K562 (cell line): Measurements from ENCODE around the gene ARID4B. TPM values are rescaled to one million over a fixed set of nuclear protein-coding genes. Genes with fewer than 3 reads are reported as not detected.
A peak's percentile ranks its signal among the peaks of the same experiment; 100 is the strongest.

Source experiments
- EP400 ChIP-seq: fragments of 450-650 bp; IDR thresholded peaks from 2 replicates; pipeline ENCODE4 v1.6.1; 2017; ENCODE audit warnings: antibody characterized with exemption, mild to moderate bottlenecking, moderate library complexity
- HMGN3 ChIP-seq: IDR thresholded peaks from 2 replicates; pipeline ENCODE4 v1.6.1; 2011; ENCODE audit warnings: borderline replicate concordance, low read depth, mild to moderate bottlenecking, mixed read lengths, low read length; ENCODE audit not compliant: insufficient read length; ENCODE audit errors: extremely low read depth
- KHSRP ChIP-seq: fragments of 450-650 bp; IDR thresholded peaks from 2 replicates; pipeline ENCODE4 v1.6.1; 2017
- MYNN ChIP-seq, 2 experiments: sonication (generic); formaldehyde crosslinking in 1 of 2; IDR thresholded peaks; 2 replicates each; pipeline versions ENCODE4 v1.5.0 to v1.6.1; 2016 to 2020; ENCODE audit warnings: antibody characterized with exemption in 1 of 2, missing genetic modification reagents in 1 of 2
- NR3C1 ChIP-seq: sonication (generic); formaldehyde crosslinking; IDR thresholded peaks from 2 replicates; pipeline ENCODE4 v1.8.1; 2022; ENCODE audit warnings: missing genetic modification reagents
- SIX5 ChIP-seq, 2 experiments: IDR thresholded peaks; 2 replicates each; pipeline ENCODE4 v1.6.1; 2011; ENCODE audit warnings: low read length in 2 of 2, borderline replicate concordance in 1 of 2, low read depth in 1 of 2, mild to moderate bottlenecking in 1 of 2, moderate library complexity in 1 of 2; ENCODE audit not compliant: insufficient read depth in 1 of 2
- SREBF1 ChIP-seq: fragments of 150-350 bp; IDR thresholded peaks from 2 replicates; pipeline ENCODE4 v1.6.1; 2014; ENCODE audit warnings: antibody characterized with exemption, low read depth, low read length, borderline replicate concordance
- TSC22D4 ChIP-seq: fragments of 450-650 bp; IDR thresholded peaks from 2 replicates; pipeline ENCODE4 v1.6.1; 2016; ENCODE audit warnings: missing genetic modification characterization, missing biosample characterization, control low read depth
- ZBTB17 ChIP-seq: fragments of 450-650 bp; formaldehyde crosslinking; IDR thresholded peaks from 2 replicates; pipeline ENCODE4 v1.4.0; 2020; ENCODE audit warnings: mild to moderate bottlenecking
- ZNF444 ChIP-seq: fragments of 250-450 bp; sonication (Bioruptor Pico); IDR thresholded peaks from 2 replicates; pipeline ENCODE4 v1.4.0; 2020; ENCODE audit warnings: mild to moderate bottlenecking, moderate library complexity
- ZNF778 ChIP-seq: fragments of 450-650 bp; formaldehyde crosslinking; IDR thresholded peaks from 2 replicates; pipeline ENCODE4 v1.4.0; 2020; ENCODE audit warnings: mild to moderate bottlenecking, moderate library complexity
- ZNF79 ChIP-seq: fragments of 250-450 bp; sonication (Bioruptor Pico); IDR thresholded peaks from 2 replicates; pipeline ENCODE4 v1.4.0; 2020; ENCODE audit warnings: low read depth, mild to moderate bottlenecking, moderate library complexity
- polyA plus RNA-seq, 8 experiments: library from polyadenylated mRNA; depleted of rRNA in 4 of 8; stranded (reverse) in 5 of 8; unstranded in 3 of 8; fragments of >200 nt; fragmentation: Nextera tagmentation in 2 of 8; fragmentation: Illumina TruSeq in 1 of 8; extraction: Ambion mirVana in 2 of 8; extraction: Trizol in 1 of 8; gene quantifications; 2 replicates each; pipeline versions ENCODE4 v1.2.1 to v1.2.3, GENCODE V29; 2011 to 2014; ENCODE audit warnings: inconsistent platforms in 1 of 8, missing spikeins in 1 of 8
- total RNA-seq, 7 experiments: library from RNA; depleted of rRNA in 6 of 7; stranded (reverse); fragments of >200 nt in 6 of 7; fragmentation: Illumina TruSeq in 2 of 7; extraction: Trizol in 2 of 7; gene quantifications; 2 replicates each; pipeline versions ENCODE4 v1.2.1 to v1.2.3, GENCODE V29; 2011 to 2021; ENCODE audit warnings: low replicate concordance in 1 of 7
- TF ChIP-seq, protein P1 (sequence below): fragments of 200-800 bp; sonication (Bioruptor generic); IDR thresholded peaks from 2 replicates; pipeline ENCODE4 v1.6.1; 2016; ENCODE audit warnings: missing genetic modification characterization, missing compliant biosample characterization
- TF ChIP-seq, protein P2 (sequence below): sonication (generic); formaldehyde crosslinking; IDR thresholded peaks from 2 replicates; pipeline ENCODE4 v1.8.0; 2023; ENCODE audit warnings: missing genetic modification reagents, mild to moderate bottlenecking, borderline replicate concordance
- TF ChIP-seq, protein P3 (sequence below): fragments of 450-650 bp; conservative IDR thresholded peaks from 2 replicates; pipeline ENCODE4 v1.6.1; 2016; ENCODE audit warnings: missing genetic modification characterization, low read depth, mild to moderate bottlenecking, missing compliant biosample characterization, moderate library complexity

Gene ARID4B
- total and polyA plus RNA-seq, 9 of the 15 experiments (the other 6 are each of a cell fraction or from before 2014, with no cell fraction given) = 8.4 to 38.9 (median 18.5) TPM

DNA sequence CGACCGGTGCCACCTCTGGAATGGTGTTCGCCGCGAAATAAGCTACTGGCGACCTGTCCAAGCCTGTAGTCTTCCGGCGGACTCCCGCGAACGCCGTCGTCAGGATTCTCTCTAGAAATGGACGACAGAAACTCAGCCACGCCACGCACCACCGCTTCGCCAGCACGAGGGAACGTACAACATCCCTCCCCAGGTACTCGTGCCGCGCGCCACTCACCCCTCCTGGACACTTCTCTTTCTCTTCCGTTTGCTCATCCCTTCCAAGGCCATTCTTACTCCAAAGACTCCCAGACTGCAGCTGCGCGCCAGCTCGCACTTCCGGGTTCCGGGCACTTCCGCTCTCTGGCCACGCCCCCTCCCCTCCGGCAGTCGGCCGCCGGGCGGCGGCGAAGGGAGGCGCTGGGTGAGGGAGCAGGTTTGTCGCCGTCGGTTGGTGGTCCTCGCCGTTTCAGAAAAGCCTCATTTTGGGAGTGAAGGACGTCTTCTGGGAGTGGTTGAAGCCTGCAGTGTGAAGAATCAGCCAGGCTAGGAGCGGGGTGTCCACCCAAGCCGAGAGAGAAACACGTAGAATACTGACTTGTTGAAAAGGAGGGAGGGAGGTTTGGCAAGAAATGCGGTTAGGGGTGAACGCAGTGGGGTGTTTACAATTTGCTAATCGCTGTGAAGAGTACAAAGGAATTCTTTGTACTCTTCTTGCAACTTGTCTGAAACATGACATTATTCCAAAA is 166.9 kb downstream of the ARID4B start, which contains the start of gene RBM34 (continued):
- TF ChIP-seq, protein P1, sequence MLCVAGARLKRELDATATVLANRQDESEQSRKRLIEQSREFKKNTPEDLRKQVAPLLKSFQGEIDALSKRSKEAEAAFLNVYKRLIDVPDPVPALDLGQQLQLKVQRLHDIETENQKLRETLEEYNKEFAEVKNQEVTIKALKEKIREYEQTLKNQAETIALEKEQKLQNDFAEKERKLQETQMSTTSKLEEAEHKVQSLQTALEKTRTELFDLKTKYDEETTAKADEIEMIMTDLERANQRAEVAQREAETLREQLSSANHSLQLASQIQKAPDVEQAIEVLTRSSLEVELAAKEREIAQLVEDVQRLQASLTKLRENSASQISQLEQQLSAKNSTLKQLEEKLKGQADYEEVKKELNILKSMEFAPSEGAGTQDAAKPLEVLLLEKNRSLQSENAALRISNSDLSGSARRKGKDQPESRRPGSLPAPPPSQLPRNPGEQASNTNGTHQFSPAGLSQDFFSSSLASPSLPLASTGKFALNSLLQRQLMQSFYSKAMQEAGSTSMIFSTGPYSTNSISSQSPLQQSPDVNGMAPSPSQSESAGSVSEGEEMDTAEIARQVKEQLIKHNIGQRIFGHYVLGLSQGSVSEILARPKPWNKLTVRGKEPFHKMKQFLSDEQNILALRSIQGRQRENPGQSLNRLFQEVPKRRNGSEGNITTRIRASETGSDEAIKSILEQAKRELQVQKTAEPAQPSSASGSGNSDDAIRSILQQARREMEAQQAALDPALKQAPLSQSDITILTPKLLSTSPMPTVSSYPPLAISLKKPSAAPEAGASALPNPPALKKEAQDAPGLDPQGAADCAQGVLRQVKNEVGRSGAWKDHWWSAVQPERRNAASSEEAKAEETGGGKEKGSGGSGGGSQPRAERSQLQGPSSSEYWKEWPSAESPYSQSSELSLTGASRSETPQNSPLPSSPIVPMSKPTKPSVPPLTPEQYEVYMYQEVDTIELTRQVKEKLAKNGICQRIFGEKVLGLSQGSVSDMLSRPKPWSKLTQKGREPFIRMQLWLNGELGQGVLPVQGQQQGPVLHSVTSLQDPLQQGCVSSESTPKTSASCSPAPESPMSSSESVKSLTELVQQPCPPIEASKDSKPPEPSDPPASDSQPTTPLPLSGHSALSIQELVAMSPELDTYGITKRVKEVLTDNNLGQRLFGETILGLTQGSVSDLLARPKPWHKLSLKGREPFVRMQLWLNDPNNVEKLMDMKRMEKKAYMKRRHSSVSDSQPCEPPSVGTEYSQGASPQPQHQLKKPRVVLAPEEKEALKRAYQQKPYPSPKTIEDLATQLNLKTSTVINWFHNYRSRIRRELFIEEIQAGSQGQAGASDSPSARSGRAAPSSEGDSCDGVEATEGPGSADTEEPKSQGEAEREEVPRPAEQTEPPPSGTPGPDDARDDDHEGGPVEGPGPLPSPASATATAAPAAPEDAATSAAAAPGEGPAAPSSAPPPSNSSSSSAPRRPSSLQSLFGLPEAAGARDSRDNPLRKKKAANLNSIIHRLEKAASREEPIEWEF = no peak
- TF ChIP-seq ZNF444 (CRISPR knock-in tag) (no peak; the same call in 1 of the 2 replicates), ZNF79 (CRISPR knock-in tag) (peak; percentile 34; the same call in 1 of the 2 replicates), TSC22D4 (tag) (no peak), ZNF778 (CRISPR knock-in tag) (no peak), NR3C1 (no peak), SREBF1 (no peak), ZBTB17 (CRISPR knock-in tag) (peak; percentile 63; the same call in 1 of the 2 replicates), EP400 (peak; percentile 95), SIX5 (IDR thresholded peaks at IDR 0.05; ENCODE audit: borderline replicate concordance in 1 of 2, insufficient read depth in 1 of 2, low read depth in 1 of 2, low read length in 2 of 2) (no peak; a peak in 1 of 4 replicates), MYNN (IDR thresholded peaks at IDR 0.05) (no peak), MYNN (CRISPR knock-in tag; IDR thresholded peaks at IDR 0.05) (no peak), KHSRP (no peak), HMGN3 (peak; percentile 90)
- TF ChIP-seq, protein P2, sequence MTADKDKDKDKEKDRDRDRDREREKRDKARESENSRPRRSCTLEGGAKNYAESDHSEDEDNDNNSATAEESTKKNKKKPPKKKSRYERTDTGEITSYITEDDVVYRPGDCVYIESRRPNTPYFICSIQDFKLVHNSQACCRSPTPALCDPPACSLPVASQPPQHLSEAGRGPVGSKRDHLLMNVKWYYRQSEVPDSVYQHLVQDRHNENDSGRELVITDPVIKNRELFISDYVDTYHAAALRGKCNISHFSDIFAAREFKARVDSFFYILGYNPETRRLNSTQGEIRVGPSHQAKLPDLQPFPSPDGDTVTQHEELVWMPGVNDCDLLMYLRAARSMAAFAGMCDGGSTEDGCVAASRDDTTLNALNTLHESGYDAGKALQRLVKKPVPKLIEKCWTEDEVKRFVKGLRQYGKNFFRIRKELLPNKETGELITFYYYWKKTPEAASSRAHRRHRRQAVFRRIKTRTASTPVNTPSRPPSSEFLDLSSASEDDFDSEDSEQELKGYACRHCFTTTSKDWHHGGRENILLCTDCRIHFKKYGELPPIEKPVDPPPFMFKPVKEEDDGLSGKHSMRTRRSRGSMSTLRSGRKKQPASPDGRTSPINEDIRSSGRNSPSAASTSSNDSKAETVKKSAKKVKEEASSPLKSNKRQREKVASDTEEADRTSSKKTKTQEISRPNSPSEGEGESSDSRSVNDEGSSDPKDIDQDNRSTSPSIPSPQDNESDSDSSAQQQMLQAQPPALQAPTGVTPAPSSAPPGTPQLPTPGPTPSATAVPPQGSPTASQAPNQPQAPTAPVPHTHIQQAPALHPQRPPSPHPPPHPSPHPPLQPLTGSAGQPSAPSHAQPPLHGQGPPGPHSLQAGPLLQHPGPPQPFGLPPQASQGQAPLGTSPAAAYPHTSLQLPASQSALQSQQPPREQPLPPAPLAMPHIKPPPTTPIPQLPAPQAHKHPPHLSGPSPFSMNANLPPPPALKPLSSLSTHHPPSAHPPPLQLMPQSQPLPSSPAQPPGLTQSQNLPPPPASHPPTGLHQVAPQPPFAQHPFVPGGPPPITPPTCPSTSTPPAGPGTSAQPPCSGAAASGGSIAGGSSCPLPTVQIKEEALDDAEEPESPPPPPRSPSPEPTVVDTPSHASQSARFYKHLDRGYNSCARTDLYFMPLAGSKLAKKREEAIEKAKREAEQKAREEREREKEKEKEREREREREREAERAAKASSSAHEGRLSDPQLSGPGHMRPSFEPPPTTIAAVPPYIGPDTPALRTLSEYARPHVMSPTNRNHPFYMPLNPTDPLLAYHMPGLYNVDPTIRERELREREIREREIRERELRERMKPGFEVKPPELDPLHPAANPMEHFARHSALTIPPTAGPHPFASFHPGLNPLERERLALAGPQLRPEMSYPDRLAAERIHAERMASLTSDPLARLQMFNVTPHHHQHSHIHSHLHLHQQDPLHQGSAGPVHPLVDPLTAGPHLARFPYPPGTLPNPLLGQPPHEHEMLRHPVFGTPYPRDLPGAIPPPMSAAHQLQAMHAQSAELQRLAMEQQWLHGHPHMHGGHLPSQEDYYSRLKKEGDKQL (CRISPR knock-in tag) = no peak
- TF ChIP-seq, protein P3, sequence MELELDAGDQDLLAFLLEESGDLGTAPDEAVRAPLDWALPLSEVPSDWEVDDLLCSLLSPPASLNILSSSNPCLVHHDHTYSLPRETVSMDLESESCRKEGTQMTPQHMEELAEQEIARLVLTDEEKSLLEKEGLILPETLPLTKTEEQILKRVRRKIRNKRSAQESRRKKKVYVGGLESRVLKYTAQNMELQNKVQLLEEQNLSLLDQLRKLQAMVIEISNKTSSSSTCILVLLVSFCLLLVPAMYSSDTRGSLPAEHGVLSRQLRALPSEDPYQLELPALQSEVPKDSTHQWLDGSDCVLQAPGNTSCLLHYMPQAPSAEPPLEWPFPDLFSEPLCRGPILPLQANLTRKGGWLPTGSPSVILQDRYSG (tag) = 0 out of 2 replicates have a peak, but pooled peaks have one; percentile 50
